NB4 (cell line): Measurements from ENCODE around the gene DLGAP4.

Experiments used
- CTCF ChIP-seq: IDR thresholded peaks from one replicate; pipeline ENCODE4 v1.5.1; 2012; ENCODE audit warnings: low read depth, low read length
- MAX ChIP-seq: IDR thresholded peaks from 2 replicates; pipeline ENCODE4 v1.6.1; 2011; ENCODE audit warnings: low read depth, low read length
- MYC ChIP-seq: IDR thresholded peaks from 2 replicates; pipeline ENCODE4 v1.6.1; 2011; ENCODE audit warnings: low read depth, low read length
- POLR2A ChIP-seq: IDR thresholded peaks from 2 replicates; pipeline ENCODE4 v1.6.1; 2011; ENCODE audit warnings: mild to moderate bottlenecking; ENCODE audit not compliant: insufficient read length; ENCODE audit errors: extremely low read depth

GRCh38 chr20:36318166-36318565 is 12.0 kb downstream of the DLGAP4 start:
- TF ChIP-seq CTCF (no peak), POLR2A (no peak), MYC (no peak), MAX (no peak)
